Measurements from ENCODE around the gene TPP1.

Gene TPP1

GRCh38 chr11:6563121-6563619 lies 56.1 kb downstream of the TPP1 start:
- DNase-seq (ENCODE audit: low spot score) = no peak
- no peak for TF ChIP-seq CTCF (IDR thresholded peaks at IDR 0.05)
- no peak overlapping the region for H3K27ac ChIP-seq

More at GRCh38 chr11:6563121-6563619, 56.1 kb downstream of the TPP1 start:
- no peak overlapping the region for H3K4me3 ChIP-seq
